Mammary epithelial cell (primary cell): ENCODE results near the gene GFOD2.

ENCODE experiments used
- EZH2 ChIP-seq: IDR thresholded peaks from 2 replicates; pipeline ENCODE4 v1.6.1; 2012; ENCODE audit warnings: low read length, inconsistent platforms, borderline replicate concordance
- TF ChIP-seq, protein P1 (sequence below), 2 donors: IDR thresholded peaks in 1 of 2; conservative IDR thresholded peaks in 1 of 2; 2 replicates each; pipeline ENCODE4 v1.5.1; 2011 to 2012; ENCODE audit warnings: inconsistent platforms in 2 of 2, low read length in 2 of 2, mild to moderate bottlenecking in 2 of 2, control low read depth in 1 of 2, low read depth in 1 of 2; ENCODE audit not compliant: insufficient read depth in 1 of 2; ENCODE audit errors: extremely low read depth in 1 of 2

DNA sequence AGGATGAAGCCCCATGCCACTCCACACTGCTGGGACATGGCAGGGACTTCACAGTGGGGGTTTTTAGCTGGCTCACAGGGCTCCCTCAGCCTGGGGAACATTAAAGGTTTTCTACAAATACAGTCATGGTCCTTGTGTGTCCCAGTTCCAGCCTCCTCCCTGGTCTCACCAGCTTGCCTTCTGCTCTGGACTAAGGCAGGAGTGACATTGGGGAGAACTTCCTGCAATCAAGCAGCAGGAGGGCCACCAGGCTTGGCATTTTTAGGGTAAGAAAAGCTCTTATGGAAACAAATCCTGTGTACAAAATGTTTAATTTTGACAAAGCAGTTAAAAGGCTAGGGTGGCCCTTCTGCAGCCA, 56.5 kb downstream of the GFOD2 start:
- TF ChIP-seq, protein P1, sequence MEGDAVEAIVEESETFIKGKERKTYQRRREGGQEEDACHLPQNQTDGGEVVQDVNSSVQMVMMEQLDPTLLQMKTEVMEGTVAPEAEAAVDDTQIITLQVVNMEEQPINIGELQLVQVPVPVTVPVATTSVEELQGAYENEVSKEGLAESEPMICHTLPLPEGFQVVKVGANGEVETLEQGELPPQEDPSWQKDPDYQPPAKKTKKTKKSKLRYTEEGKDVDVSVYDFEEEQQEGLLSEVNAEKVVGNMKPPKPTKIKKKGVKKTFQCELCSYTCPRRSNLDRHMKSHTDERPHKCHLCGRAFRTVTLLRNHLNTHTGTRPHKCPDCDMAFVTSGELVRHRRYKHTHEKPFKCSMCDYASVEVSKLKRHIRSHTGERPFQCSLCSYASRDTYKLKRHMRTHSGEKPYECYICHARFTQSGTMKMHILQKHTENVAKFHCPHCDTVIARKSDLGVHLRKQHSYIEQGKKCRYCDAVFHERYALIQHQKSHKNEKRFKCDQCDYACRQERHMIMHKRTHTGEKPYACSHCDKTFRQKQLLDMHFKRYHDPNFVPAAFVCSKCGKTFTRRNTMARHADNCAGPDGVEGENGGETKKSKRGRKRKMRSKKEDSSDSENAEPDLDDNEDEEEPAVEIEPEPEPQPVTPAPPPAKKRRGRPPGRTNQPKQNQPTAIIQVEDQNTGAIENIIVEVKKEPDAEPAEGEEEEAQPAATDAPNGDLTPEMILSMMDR (conservative IDR thresholded peaks at IDR 0.05 in 1 of 2, IDR thresholded peaks at IDR 0.05 in 1 of 2; ENCODE audit: extremely low read depth in 1 of 2, insufficient read depth in 1 of 2, low read depth in 1 of 2, low read length in 2 of 2) = no peak
- TF ChIP-seq EZH2 = no peak
